ENCODE measurements around the gene SNF8.

Gene SNF8

GRCh38 chr17:48928876-48929811, 15.5 kb downstream of the SNF8 start:
- DNase-seq = no peak

GRCh38 chr17:48927978-48928745, 16.5 kb downstream of the SNF8 start:
- DNase-seq = no peak

- DNase-seq = no peak
These were observed 18.7 kb downstream of the SNF8 start for GRCh38 chr17:48925991-48926342.

GRCh38 chr17:48925251-48925990, 19.2 kb downstream of the SNF8 start:
- no peak for DNase-seq

GRCh38 chr17:48915459-48916282, 29.0 kb downstream of the SNF8 start:
- no peak for DNase-seq

- DNase-seq = no peak
These were observed 32.2 kb downstream of the SNF8 start for GRCh38 chr17:48912476-48912875.

GRCh38 chr17:48910370-48910769, 34.3 kb downstream of the SNF8 start:
- no peak for DNase-seq

- no peak for DNase-seq
These were observed 34.9 kb downstream of the SNF8 start for GRCh38 chr17:48909783-48910182.

GRCh38 chr17:48908853-48909394, 35.7 kb downstream of the SNF8 start:
- DNase-seq = peak; percentile 63 to 89

- DNase-seq = peak; percentile 96 to 97
These were observed 36.4 kb downstream of the SNF8 start, which contains the start of gene UBE2Z for GRCh38 chr17:48908047-48908843. TSS of gene UBE2Z (plus strand) at chr17:48908407. CDS start at chr17:48908504, 97 bp downstream.

GRCh38 chr17:48907713-48908046, 37.0 kb downstream of the SNF8 start:
- DNase-seq = no peak

- no peak for DNase-seq
These were observed 38.6 kb downstream of the SNF8 start for GRCh38 chr17:48905987-48906515.

- no peak for DNase-seq
These were observed 40.2 kb downstream of the SNF8 start for GRCh38 chr17:48904428-48904827.

- DNase-seq = no peak
These were observed 41.2 kb downstream of the SNF8 start for GRCh38 chr17:48903401-48903800.

GRCh38 chr17:48901241-48901640, 43.4 kb downstream of the SNF8 start:
- no peak for DNase-seq

GRCh38 chr17:48894886-48895285, 49.8 kb downstream of the SNF8 start:
- DNase-seq = no peak

GRCh38 chr17:48893646-48894508, 50.8 kb downstream of the SNF8 start:
- DNase-seq = no peak

GRCh38 chr17:48892940-48893645, 51.5 kb downstream of the SNF8 start:
- DNase-seq = peak in 1 of 2 experiments; percentile 52

- DNase-seq = no peak
These were observed 54.6 kb downstream of the SNF8 start for GRCh38 chr17:48890086-48890485.

All from NCI-H524 (cell line).